GM12892 (cell line): Measurements from ENCODE around the gene SPRYD3.

Experiments used
- POLR2A ChIP-seq: IDR thresholded peaks from 2 replicates; pipeline ENCODE4 v1.6.1; 2011; ENCODE audit warnings: low read depth, low read length, control low read depth
- POLR2AphosphoS5 ChIP-seq: IDR thresholded peaks from 2 replicates; pipeline ENCODE4 v1.6.1; 2011; ENCODE audit warnings: low read depth, low read length, control low read depth
- TAF1 ChIP-seq: IDR thresholded peaks from 2 replicates; pipeline ENCODE4 v1.6.1; 2011; ENCODE audit warnings: low read depth, mild to moderate bottlenecking, control low read depth, low read length, borderline replicate concordance

DNA sequence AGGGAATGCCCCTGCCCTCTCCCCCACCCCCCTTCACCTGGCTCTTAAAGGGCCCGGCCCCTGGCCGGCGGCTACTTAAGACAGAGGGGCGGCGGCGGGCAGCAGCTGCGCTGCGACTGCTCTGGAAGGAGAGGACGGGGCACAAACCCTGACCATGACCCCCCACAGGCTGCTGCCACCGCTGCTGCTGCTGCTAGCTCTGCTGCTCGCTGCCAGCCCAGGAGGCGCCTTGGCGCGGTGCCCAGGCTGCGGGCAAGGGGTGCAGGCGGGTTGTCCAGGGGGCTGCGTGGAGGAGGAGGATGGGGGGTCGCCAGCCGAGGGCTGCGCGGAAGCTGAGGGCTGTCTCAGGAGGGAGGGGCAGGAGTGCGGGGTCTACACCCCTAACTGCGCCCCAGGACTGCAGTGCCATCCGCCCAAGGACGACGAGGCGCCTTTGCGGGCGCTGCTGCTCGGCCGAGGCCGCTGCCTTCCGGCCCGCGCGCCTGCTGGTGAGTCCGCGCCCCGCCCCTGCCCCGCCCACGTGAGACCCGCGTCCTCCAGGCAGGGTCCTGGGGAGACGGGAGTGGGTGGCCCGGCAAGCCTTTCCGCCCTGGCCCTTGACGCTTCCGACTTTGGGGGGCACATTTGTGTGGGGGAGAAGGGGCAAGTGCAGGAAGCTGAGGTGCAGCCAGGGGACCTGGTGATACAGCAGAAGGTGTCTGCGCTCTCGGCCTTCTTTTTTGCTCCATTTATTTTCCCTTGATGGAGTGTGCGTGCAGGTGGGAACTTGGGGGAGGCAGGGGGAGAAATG lies 18.6 kb upstream of the SPRYD3 start, which contains the start of gene IGFBP6:
- TF ChIP-seq POLR2A, result no peak
- TF ChIP-seq POLR2AphosphoS5, result no peak
- TF ChIP-seq TAF1, result no peak
